ENCODE data around the gene SLC35F1. TPM values are rescaled to one million over a fixed set of nuclear protein-coding genes. Genes with fewer than 3 reads are reported as not detected.
A peak's percentile ranks its signal among the peaks of the same experiment; 100 is the strongest.

Gene SLC35F1
- polyA plus RNA-seq, 1 donor, result 5.1 TPM

GRCh38 chr6:118134206-118134605 lies 227.1 kb downstream of the SLC35F1 start:
- WGBS (ENCODE audit: insufficient coverage, low lambda C conversion rate), result 90% methylated on average over 2 of the region's 2 CpGs
- Histone ChIP-seq H3K27ac (ENCODE audit: low read length) (no peak overlapping the region), H3K4me1 (ENCODE audit: control insufficient read depth, insufficient read depth, low read length) (peaks cover 2% of the 10 kb centered on the region)

GRCh38 chr6:118134736-118135135 lies 227.7 kb downstream of the SLC35F1 start:
- 60% methylated on average over 2 of the region's 5 CpGs for WGBS (ENCODE audit: insufficient coverage, low lambda C conversion rate)
- Histone ChIP-seq H3K27ac (ENCODE audit: low read length) (no peak overlapping the region), H3K36me3 (ENCODE audit: control insufficient read depth, insufficient read depth, low read length) (no peaks in the 10 kb centered on the region), H3K27me3 (ENCODE audit: control insufficient read depth, insufficient read depth, low read length) (no peaks in the 10 kb centered on the region), H3K4me3 (ENCODE audit: low read length) (no peak overlapping the region), H3K9me3 (ENCODE audit: control insufficient read depth, low read depth, low read length) (no peaks in the 10 kb centered on the region), H3K4me1 (ENCODE audit: control insufficient read depth, insufficient read depth, low read length) (peaks cover 2% of the 10 kb centered on the region)
- peak in 1 of 2 donors; percentile 6 for DNase-seq

More at GRCh38 chr6:118134206-118134605, 227.1 kb downstream of the SLC35F1 start:
- H3K4me3 ChIP-seq (ENCODE audit: low read length), result no peak overlapping the region
- no peaks in the 10 kb centered on the region for H3K9me3 ChIP-seq (ENCODE audit: control insufficient read depth, low read depth, low read length)
- H3K36me3 ChIP-seq (ENCODE audit: control insufficient read depth, insufficient read depth, low read length), result no peaks in the 10 kb centered on the region
- H3K27me3 ChIP-seq (ENCODE audit: control insufficient read depth, insufficient read depth, low read length), result no peaks in the 10 kb centered on the region
- no peak for DNase-seq

GRCh38 chr6:118135371-118135770 lies 228.3 kb downstream of the SLC35F1 start:
- Histone ChIP-seq H3K36me3 (ENCODE audit: control insufficient read depth, insufficient read depth, low read length) (no peaks in the 10 kb centered on the region), H3K27ac (ENCODE audit: low read length) (no peak overlapping the region), H3K4me1 (ENCODE audit: control insufficient read depth, insufficient read depth, low read length) (peaks cover 2% of the 10 kb centered on the region), H3K9me3 (ENCODE audit: control insufficient read depth, low read depth, low read length) (no peaks in the 10 kb centered on the region), H3K27me3 (ENCODE audit: control insufficient read depth, insufficient read depth, low read length) (no peaks in the 10 kb centered on the region), H3K4me3 (ENCODE audit: low read length) (no peak overlapping the region)
- no peak for DNase-seq
- WGBS (ENCODE audit: insufficient coverage, low lambda C conversion rate), result no CpG with 5 or more reads among the region's 2 CpGs

- Histone ChIP-seq H3K4me3 (ENCODE audit: low read length) (no peak overlapping the region), H3K36me3 (ENCODE audit: control insufficient read depth, insufficient read depth, low read length) (no peaks in the 10 kb centered on the region), H3K4me1 (ENCODE audit: control insufficient read depth, insufficient read depth, low read length) (no peaks in the 10 kb centered on the region), H3K27me3 (ENCODE audit: control insufficient read depth, insufficient read depth, low read length) (no peaks in the 10 kb centered on the region), H3K9me3 (ENCODE audit: control insufficient read depth, low read depth, low read length) (no peaks in the 10 kb centered on the region), H3K27ac (ENCODE audit: low read length) (no peak overlapping the region)
- no CpG with 5 or more reads among the region's 1 CpG for WGBS (ENCODE audit: insufficient coverage, low lambda C conversion rate)
- no peak for DNase-seq
Observed at GRCh38 chr6:118141211-118141610, 234.1 kb downstream of the SLC35F1 start.

- Histone ChIP-seq H3K9me3 (ENCODE audit: control insufficient read depth, low read depth, low read length) (no peaks in the 10 kb centered on the region), H3K27ac (ENCODE audit: low read length) (no peak overlapping the region), H3K36me3 (ENCODE audit: control insufficient read depth, insufficient read depth, low read length) (no peaks in the 10 kb centered on the region), H3K4me1 (ENCODE audit: control insufficient read depth, insufficient read depth, low read length) (no peaks in the 10 kb centered on the region), H3K4me3 (ENCODE audit: low read length) (no peak overlapping the region), H3K27me3 (ENCODE audit: control insufficient read depth, insufficient read depth, low read length) (no peaks in the 10 kb centered on the region)
- 40% methylated on average over 1 of the region's 1 CpG for WGBS (ENCODE audit: insufficient coverage, low lambda C conversion rate)
- no peak for DNase-seq
Observed at GRCh38 chr6:118146584-118146983, 239.5 kb downstream of the SLC35F1 start.

GRCh38 chr6:118147511-118147910 lies 240.4 kb downstream of the SLC35F1 start:
- no peaks in the 10 kb centered on the region for H3K9me3 ChIP-seq (ENCODE audit: control insufficient read depth, low read depth, low read length)
- H3K36me3 ChIP-seq (ENCODE audit: control insufficient read depth, insufficient read depth, low read length), result no peaks in the 10 kb centered on the region
- WGBS (ENCODE audit: insufficient coverage, low lambda C conversion rate), result 100% methylated on average over 2 of the region's 5 CpGs
- no peaks in the 10 kb centered on the region for H3K27me3 ChIP-seq (ENCODE audit: control insufficient read depth, insufficient read depth, low read length)
- H3K4me3 ChIP-seq (ENCODE audit: low read length), result no peak overlapping the region
- DNase-seq, result no peak
- no peak overlapping the region for H3K27ac ChIP-seq (ENCODE audit: low read length)
- H3K4me1 ChIP-seq (ENCODE audit: control insufficient read depth, insufficient read depth, low read length), result no peaks in the 10 kb centered on the region

- no peaks in the 10 kb centered on the region for H3K36me3 ChIP-seq (ENCODE audit: control insufficient read depth, insufficient read depth, low read length)
- no peak for DNase-seq
- no peak overlapping the region for H3K4me3 ChIP-seq (ENCODE audit: low read length)
- no peaks in the 10 kb centered on the region for H3K27me3 ChIP-seq (ENCODE audit: control insufficient read depth, insufficient read depth, low read length)
- no peak overlapping the region for H3K27ac ChIP-seq (ENCODE audit: low read length)
- no peaks in the 10 kb centered on the region for H3K9me3 ChIP-seq (ENCODE audit: control insufficient read depth, low read depth, low read length)
- no peaks in the 10 kb centered on the region for H3K4me1 ChIP-seq (ENCODE audit: control insufficient read depth, insufficient read depth, low read length)
- WGBS (ENCODE audit: insufficient coverage, low lambda C conversion rate), result 67% methylated on average over 1 of the region's 2 CpGs
Observed at GRCh38 chr6:118148561-118148960, 241.5 kb downstream of the SLC35F1 start.

GRCh38 chr6:118152524-118152923 lies 245.5 kb downstream of the SLC35F1 start:
- Histone ChIP-seq H3K9me3 (ENCODE audit: control insufficient read depth, low read depth, low read length) (no peaks in the 10 kb centered on the region), H3K27ac (ENCODE audit: low read length) (no peak overlapping the region), H3K4me3 (ENCODE audit: low read length) (no peak overlapping the region), H3K4me1 (ENCODE audit: control insufficient read depth, insufficient read depth, low read length) (no peaks in the 10 kb centered on the region), H3K27me3 (ENCODE audit: control insufficient read depth, insufficient read depth, low read length) (no peaks in the 10 kb centered on the region), H3K36me3 (ENCODE audit: control insufficient read depth, insufficient read depth, low read length) (no peaks in the 10 kb centered on the region)
- DNase-seq, result no peak

GRCh38 chr6:118161343-118161742 lies 254.3 kb downstream of the SLC35F1 start:
- WGBS (ENCODE audit: insufficient coverage, low lambda C conversion rate), result no CpG with 5 or more reads among the region's 1 CpG
- H3K27me3 ChIP-seq (ENCODE audit: control insufficient read depth, insufficient read depth, low read length), result no peaks in the 10 kb centered on the region
- no peaks in the 10 kb centered on the region for H3K9me3 ChIP-seq (ENCODE audit: control insufficient read depth, low read depth, low read length)
- no peaks in the 10 kb centered on the region for H3K36me3 ChIP-seq (ENCODE audit: control insufficient read depth, insufficient read depth, low read length)
- no peak overlapping the region for H3K27ac ChIP-seq (ENCODE audit: low read length)
- no peaks in the 10 kb centered on the region for H3K4me1 ChIP-seq (ENCODE audit: control insufficient read depth, insufficient read depth, low read length)
- H3K4me3 ChIP-seq (ENCODE audit: low read length), result no peak overlapping the region
- no peak for DNase-seq

- no peaks in the 10 kb centered on the region for H3K36me3 ChIP-seq (ENCODE audit: control insufficient read depth, insufficient read depth, low read length)
- no peak overlapping the region for H3K4me3 ChIP-seq (ENCODE audit: low read length)
- H3K27ac ChIP-seq (ENCODE audit: low read length), result no peak overlapping the region
- DNase-seq, result no peak
- no peaks in the 10 kb centered on the region for H3K27me3 ChIP-seq (ENCODE audit: control insufficient read depth, insufficient read depth, low read length)
- no CpG with 5 or more reads among the region's 1 CpG for WGBS (ENCODE audit: insufficient coverage, low lambda C conversion rate)
- H3K9me3 ChIP-seq (ENCODE audit: control insufficient read depth, low read depth, low read length), result no peaks in the 10 kb centered on the region
- H3K4me1 ChIP-seq (ENCODE audit: control insufficient read depth, insufficient read depth, low read length), result no peaks in the 10 kb centered on the region
Observed at GRCh38 chr6:118163542-118163941, 256.5 kb downstream of the SLC35F1 start.

GRCh38 chr6:118165500-118165899 lies 258.4 kb downstream of the SLC35F1 start:
- Histone ChIP-seq H3K27me3 (ENCODE audit: control insufficient read depth, insufficient read depth, low read length) (no peaks in the 10 kb centered on the region), H3K9me3 (ENCODE audit: control insufficient read depth, low read depth, low read length) (no peaks in the 10 kb centered on the region), H3K27ac (ENCODE audit: low read length) (no peak overlapping the region), H3K36me3 (ENCODE audit: control insufficient read depth, insufficient read depth, low read length) (no peaks in the 10 kb centered on the region), H3K4me1 (ENCODE audit: control insufficient read depth, insufficient read depth, low read length) (no peaks in the 10 kb centered on the region), H3K4me3 (ENCODE audit: low read length) (no peak overlapping the region)
- WGBS (ENCODE audit: insufficient coverage, low lambda C conversion rate), result no CpG with 5 or more reads among the region's 1 CpG
- no peak for DNase-seq

All from large intestine (tissue), 3 donors.